Fibroblast of skin of right biceps (primary cell): ENCODE measurements around the gene EHBP1.
"Not testable (repeated sequence)": the region's sequence is repeated elsewhere in the genome, so short reads cannot be mapped to it uniquely, and the experiment has no call there.

Experiments used
- DNase-seq: peaks from one replicate; pipeline ENCODE4 v3.0.0-alpha.2; 2013

The EHBP1 gene

DNA sequence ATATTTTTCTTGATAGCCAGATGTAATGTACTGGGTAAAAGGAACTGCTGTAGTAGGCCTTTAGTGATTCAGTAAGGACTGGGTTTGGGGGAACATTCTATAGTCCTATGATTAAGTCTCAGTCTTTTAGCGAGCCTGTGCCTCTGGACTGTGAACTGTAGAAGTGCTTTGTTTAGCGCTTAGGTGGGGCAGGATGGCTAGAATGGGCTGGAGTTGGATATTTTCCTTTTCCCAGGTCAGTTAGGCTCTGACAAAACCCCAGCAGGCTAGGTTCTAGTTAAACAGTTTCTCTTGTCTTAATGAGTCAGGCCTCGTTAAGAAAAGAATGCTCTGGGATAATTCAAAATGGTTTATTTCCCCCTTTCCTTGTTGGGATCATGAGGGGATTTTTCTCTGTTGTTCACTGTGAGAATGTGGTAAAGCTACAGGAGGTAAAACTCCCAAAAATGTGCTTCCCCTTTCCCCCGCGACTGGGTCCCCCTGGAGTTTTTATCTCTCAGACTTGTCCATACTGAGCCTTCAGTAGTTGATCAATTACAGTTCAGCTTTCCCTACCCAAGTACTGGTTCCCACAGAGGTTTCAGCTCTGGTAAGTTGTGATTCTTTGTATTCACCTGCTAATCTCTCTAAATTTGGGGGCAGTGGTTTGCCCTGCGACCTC is 31.5 kb downstream of the EHBP1 start:
- peak; percentile 15 for DNase-seq

DNA sequence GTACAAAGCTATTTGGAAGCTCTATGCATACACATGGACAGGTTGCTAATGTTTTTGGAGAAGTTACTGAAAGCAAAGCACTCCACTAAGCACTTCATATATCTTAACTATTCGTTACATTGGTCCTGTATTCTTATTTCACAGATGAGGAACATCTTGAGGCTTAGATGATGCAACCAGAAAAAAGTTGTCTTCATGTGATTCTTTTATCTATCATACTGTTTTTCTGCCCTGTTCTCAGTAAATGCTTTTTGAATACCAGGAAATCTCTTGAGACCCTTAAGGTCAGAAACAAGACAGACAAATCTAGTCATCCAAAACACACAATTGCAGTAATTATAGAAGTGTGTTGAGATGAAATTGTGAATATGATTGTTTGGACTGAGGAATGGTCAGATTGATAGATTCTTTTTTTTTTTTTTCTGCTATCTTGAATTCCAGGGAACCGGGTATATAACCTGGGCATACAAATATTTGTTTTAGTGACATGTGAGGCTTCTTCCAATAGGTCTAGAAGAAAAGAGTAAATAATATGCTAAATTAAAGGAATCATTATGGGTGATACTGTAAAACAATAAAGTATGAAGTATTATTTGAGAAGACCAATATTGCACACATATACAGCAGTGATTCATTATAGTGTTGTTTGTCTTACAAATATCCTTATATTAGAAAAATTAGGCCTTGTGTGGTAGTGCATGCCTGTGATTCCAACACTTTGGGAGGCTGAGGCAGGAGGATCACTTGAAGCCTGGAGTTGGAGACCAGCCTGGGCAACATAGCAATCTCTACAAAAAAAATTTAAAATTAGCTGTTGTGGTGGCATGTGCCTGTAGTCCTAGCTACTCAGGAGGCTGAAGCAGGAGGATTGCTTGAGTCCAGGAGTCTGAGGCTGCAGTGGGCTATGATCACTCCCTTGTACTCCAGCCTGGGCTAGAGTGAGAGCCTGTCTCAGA is 33.7 kb downstream of the EHBP1 start:
- DNase-seq, result peak; percentile 50

DNA sequence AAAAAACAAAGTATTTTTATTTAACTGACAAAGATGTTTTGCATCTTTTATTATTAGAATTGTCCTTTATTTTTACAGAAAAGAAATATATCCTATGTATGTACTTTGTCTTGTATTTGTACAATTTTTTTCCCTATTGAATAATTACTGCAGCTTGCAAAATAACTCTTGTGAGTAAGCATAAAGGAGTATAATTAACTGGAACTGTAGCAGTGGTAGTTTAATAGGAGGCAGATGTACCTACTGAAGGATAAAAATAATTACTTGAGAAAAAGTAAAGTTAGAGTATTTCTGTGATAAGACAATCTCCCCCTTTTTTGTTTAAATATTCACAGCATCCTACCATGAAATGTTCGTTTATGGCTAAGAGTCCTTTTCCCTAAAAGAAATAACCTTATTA is 34.7 kb downstream of the EHBP1 start:
- DNase-seq, result no peak

DNA sequence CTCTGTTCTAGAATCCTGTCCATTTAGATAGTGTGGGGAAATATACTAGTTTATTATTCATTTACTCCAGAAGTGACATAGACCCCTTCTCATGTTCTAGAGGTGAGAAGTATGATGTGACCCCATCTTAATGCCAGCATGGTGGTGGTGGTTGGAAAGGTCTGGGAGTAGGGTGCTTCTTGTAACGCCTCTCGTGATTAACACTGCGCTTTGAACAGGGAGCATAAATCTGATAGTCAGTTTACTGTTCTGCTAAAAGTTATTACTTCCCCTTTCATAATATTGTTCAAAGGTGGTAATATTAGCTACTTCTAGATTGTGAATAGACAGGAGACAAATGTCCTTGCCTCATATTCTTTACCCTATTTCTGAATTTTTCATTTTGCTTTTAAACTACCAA is 35.6 kb downstream of the EHBP1 start:
- no peak for DNase-seq

DNA sequence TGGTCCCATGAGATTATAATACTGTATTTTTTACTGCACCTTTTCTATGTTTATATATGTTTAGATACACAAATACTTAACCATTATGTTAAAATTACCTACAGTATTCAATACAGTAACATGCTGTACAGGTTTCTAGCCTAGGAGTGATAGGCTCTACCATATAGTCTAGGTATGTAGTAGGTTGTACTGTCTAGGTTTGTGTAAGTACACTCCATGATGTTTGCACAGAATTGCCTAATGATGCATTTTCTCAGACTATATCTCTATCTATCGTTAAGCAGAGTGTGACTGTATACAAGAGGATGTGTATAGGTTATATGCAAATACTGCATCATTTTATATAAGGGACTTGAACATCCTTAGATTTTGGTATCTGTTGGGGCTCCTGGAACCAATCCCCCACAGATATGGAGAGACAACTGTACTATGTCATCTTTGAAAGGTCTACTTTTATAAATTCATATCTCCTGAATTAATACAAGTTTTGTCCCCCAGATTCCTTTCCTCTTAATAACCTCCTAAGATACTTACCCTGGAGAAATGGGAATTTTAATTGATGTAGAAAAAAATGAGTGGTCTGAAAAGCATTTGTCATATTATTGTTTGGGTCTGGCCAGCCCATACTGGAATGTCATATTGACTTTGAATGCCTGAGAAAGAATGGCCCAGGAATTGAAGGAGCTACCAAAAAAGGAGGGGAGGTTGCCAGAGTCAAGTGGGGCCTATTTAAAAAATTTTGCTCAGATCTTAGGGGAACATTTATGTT is 36.6 kb downstream of the EHBP1 start:
- peak; percentile 84 for DNase-seq

DNA sequence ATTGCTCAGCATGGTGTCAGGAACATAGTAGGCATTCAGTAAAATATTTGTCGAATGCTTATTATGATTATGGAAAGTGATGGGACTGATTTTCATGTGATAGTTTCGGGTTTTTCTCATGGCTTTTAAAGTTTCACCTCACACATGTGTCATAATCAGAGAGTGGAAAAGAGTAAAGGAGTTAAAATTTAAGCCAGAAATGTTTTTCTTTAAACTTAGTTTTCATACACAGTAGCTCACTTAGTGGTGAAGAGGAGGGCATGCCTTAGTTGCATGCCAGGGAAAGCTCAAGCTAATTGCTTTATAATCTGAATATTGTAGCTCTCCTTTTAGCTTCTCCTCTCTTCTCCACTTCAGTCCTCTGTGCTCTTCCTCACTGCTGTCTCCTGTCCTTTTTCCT is 38.0 kb downstream of the EHBP1 start:
- DNase-seq, result no peak

DNA sequence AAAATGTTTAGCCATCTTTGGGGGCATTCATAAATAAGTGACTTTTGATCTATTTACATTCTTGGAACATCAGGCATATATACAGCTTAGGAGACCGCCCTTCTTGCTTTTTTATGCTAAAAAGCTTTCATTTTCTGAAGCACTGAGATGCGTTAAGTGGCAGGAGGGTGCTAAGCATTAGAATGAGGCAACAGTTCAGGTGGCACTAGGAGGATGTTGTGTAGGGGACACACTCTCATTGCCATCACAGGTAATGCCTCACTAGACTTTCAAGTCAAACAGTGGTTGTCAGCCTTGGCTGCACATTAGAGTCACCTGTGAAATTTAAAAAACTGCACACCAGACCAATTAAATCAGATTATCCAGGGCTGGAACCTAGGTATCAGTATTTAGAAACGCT is 39.1 kb downstream of the EHBP1 start:
- DNase-seq, result no peak

DNA sequence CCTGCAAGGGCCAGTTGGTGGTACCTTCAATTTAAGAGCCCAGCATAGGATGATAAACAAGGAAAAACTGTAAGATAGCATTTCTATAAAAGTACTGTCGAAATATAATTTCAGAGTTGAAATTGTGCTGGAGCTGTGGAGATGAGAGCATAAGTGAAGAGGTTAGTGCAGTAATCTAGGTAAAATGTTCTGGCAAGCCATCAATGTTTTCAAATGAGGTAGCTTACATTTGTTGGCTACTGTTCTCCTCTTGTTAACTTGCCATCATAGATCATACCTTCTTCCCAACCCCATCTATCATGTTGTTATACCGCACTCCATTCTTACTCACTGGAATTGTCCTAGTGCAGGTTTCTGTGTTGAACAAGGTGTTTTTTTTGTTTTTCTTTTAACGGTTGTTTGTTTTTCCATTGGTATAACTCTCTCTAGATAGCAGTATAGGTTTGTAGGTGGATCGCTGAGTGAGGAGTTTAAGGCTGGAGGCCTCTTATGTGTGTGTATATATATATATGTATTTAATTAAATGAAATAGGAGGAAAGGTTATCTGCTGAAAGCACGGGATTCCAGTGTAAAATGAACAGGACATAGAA is 40.5 kb downstream of the EHBP1 start:
- no peak for DNase-seq

DNA sequence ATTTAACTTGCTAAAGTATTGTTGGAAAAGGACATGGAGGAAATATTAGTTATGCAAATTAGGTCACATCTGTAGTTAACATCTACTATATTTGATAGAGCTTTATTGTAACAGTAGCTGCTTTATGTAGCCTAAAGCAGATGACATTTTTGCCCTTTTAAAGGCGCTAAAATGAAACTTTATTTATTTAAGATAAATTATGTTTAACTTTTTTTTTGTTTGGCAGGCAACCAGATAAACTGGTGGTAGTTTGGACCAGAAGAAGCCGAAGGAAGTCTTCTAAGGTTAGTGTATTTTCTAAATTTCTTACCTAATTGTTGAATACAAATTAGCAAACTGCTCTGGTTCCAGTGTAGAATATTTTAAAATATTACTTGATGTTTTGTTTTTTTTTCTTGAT is 41.7 kb downstream of the EHBP1 start:
- DNase-seq, result no peak

DNA sequence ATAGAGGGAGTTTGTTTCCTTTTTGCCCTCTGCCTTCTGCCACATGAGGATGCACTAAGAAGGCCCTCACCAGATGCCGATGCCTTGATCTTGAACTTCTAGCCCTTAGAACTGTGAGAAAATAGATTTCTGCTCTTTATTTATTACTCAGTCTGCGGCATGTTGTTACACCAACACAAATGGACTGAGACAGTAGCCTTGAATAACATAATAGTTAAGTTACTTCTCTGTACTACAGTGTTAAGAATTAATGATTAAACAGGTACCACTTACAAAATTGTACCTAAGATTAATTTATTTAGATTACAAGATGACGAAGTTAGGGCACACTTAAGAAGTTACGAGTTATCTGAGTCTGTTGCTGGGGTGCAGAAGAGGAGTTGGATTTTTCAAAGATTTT is 42.4 kb downstream of the EHBP1 start:
- no peak for DNase-seq

DNA sequence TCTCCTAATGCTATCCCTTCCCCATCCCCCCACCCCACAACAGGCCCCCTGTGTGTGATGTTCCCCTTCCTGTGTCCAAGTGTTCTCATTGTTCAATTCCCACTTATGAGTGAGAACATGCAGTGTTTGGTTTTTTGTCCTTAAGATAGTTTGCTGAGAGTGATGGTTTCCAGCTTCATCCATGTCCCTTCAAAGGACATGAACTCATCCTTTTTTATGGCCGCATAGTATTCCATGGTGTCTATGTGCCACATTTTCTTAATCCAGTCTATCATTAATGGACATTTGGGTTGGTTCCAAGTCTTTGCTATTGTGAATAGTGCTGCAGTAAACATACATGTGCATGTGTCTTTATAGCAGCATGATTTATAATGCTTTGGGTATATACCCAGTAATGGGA is 43.6 kb downstream of the EHBP1 start:
- not testable (repeated sequence) for DNase-seq

DNA sequence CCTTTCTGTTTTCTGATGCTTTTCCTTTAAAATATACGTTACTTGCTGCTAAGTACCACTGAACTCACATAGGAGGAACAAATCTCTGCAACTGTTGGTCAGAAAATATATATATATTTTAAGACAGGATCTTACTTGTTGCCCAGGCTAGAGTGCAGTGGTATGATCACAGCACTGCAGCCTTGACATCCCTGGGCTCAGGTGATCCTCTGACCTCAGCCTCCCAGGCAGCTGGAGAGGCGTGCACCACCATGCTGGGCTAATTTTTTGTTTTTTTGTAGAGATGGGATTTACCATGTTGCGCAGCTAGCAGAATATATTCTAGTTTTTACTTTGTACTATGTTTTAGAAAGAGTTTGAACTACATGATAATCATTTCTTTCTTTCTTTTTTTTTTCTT is 51.5 kb downstream of the EHBP1 start:
- no peak for DNase-seq

DNA sequence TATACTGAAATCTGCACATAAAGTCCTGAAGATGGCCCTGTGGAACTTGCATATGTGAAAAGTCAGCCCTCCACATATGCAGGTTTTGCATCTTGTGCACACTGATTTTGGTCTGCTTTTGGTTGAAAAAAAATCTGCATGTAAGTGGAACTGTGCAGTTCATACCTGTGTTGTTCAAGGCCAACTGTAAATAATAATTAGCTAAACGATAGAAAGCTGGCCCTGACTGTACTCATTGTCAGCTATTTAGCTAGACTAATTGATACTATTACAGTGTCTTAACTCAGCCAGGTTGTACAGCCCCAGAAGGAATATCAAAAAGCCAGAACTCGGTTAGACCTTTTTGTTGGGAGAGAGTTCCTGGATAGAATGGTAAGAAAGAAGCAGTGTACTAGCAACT is 54.5 kb downstream of the EHBP1 start:
- no peak for DNase-seq

DNA sequence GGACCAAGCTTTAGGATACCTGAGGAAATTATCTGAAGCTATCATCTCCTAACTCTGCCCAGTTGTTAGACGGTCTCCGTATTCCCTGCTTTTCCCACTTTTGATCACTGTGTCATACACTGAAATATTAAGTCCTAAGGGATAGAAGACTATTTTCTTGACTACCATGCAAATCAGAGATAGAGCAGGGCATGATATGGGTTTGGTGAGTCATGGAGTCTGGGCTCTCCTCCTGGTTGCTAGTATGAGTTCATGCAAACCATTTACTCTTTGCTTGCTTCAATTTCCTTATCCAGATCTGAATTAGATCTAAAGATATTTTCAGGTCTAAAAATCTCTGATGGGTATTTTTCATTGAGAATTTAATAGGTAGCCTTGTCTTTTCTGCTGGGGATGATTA is 55.0 kb downstream of the EHBP1 start:
- peak; percentile 66 for DNase-seq

DNA sequence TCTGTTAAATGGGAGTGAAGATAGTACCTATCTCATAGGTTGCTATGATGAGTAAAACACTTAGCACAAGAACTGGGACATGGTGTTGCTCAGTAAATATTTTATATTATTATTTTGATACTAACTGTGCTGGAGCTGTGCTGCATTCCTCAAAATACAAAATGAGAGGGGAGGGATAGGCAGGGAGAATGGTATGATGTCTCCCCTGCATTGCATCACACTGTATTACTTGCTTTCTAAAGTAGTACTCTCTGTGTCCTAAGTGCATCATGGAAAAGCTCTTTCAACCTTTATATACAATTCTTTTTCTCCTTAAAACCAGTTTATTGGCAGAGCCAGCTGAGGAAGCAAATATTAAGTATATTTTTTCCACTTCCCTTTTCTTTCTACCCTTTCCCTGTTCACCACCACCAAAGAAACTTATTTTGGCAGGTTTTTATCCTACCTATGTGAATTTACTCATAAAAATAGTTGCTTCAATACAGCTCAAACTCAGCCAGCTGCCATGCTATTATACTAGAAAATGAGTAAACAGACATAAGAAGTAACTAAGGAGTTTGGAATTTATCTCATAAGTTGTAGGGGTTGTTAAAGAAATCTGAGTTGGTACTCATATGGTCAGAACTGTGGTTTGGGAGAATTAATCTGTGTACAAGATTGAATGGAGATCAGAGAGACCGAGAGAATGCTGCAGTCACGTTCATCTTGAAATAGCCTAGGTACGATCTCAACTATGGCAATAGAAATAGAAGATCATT is 60.3 kb downstream of the EHBP1 start:
- DNase-seq, result no peak

DNA sequence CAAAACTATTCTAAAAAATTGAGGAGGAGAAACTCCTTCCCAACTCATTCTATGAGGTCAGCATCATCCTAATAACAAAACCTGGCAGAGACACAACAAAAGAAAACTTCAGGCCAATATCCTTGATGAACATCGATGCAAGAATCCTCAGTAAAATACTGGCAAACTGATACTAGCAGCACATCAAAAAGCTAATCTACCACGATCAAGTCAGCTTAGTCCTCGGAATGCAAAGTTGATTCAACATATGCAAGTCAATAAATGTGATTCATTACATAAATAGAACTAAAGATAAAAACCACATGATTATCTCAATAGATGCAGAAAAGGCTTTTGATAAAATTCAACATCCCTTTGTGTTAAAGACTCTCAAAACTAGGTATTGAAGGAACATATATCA is 63.1 kb downstream of the EHBP1 start:
- peak; percentile 80 for DNase-seq

DNA sequence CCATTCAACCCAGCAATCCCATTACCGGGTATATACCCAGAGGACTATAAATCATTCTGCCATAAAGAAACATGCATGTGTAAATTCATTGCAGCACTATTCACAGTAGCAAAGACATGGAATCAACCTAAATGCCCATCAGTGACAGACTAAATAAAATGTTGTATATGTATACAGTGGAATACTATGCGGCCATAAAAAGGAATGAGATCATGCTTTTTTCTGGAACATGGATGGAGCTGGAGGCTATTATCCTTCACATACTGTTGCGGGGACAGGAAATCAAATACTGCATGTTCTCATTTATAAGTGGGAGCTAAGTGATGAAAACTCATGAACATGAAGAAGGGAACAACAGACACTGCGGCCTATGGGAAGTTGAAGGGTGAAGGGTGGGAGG is 65.1 kb downstream of the EHBP1 start:
- DNase-seq, result no peak

DNA sequence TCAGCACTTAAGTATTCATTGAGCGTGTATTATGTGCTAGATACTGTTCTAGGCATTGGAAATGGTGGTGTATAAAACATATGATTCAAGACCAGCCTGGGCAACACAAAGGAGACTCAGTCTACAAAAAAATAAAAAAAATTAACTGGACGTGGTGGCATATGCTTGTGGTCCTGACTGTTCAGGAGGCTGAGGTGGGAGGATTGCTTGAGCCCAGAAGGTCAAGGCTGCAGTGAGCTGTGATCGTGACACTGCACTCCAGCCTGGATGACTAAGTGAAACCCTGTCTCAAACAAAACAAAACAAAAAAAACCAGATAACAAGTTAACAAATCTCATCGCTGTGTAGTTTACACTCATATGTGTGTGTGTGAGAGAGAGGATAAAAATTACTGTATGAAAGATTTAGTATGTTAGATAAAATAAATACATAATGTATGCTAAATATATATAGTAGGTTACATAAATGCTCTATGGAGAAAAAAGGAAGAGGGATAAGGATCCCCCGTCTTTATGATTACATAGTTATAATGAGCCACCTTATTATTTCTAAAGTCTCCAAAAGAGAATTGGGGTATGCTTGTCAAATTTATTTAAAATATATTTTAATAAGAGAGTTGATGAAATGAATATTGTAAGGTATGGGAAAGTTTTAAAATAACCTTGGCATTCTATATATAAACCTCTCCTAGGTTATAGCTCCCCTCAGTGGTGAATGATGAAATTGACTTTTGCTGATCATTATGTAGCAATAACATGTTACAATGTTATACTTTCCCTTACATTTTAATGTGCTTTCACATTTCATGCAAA is 69.2 kb downstream of the EHBP1 start:
- DNase-seq, result peak; percentile 49

DNA sequence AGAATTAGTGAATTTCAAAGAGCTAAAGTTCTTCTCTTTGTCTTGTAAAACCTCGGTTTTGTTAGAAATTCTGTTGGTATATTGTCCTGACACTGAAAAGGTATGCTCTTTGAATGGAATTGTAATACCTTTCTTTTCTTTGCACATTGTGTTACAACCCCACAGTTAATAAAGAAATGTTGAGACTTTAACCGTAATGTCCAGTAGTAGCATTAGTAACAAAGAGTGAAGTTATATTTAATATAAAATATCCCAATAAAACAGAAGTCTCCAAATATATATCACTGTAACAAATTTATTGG is 69.8 kb downstream of the EHBP1 start:
- DNase-seq, result no peak

DNA sequence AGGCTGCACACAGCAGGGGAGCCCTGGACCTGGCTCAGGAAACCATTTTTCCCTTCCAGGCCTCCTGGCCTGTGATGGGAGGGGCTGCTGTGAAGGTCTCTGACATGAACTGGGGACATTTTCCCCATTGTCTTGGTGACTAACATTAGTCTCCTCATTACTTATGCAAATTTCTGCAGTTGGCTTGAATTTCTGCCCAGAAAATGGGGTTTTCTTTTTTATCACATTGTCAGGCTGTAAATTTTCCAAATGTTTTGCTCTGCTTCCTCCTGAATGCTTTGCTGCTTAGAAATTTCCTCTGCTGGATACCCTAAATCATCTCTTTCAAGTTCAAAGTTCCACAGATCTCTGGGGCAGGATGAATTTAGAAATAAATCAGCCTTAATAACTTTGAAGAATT is 78.2 kb downstream of the EHBP1 start:
- DNase-seq, result no peak

DNA sequence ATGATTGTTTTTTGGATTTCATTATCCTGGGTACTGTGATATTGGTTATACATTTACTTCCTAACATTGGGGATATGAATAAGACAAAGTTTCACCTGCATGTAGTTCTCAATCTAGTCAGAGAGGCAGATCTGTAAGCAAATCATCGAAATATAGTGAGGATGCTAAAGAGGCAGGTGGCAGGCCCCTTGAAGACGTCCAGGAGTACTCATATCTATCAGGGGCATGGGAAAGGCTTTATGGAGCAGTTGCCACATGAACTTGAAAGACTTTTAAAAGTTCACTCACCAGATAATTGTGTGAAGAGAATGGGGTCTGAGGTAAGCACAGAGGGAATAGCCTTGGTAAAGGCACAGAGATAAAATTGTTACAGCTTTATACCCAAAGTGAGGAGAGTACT is 78.8 kb downstream of the EHBP1 start:
- DNase-seq, result no peak

DNA sequence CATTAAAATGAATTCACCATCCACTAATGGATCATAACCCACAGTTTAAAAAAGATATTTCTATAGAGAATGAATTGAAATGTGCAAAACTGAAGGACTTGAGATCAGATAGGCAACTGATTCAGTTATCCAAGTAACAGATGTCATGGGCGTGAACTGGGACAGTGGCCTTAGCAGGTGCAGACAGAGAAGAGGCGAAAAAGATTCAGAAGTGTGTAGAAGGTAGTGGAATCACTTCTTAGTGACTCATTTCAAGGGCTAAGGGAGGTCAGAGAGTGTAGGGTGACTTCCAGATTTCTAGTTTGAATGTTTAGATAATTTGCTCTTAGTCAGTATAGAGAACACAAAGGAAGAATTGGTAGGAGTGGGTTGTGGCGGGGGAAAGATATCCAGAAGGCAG is 79.7 kb downstream of the EHBP1 start:
- no peak for DNase-seq
